GM18505 (cell line): ENCODE data around the gene MORC1.

ENCODE experiments used
- ATAC-seq: cut with Tn5 transposase; IDR thresholded peaks from one replicate; pipeline ENCODE4 v1.9.1; 2021; ENCODE audit not compliant: unreplicated experiment
- POLR2A ChIP-seq: IDR thresholded peaks from 4 replicates; pipeline ENCODE4 v1.6.1; 2011; ENCODE audit warnings: borderline replicate concordance; ENCODE audit not compliant: insufficient read depth, insufficient read length; ENCODE audit errors: extremely low read depth

Gene MORC1

DNA sequence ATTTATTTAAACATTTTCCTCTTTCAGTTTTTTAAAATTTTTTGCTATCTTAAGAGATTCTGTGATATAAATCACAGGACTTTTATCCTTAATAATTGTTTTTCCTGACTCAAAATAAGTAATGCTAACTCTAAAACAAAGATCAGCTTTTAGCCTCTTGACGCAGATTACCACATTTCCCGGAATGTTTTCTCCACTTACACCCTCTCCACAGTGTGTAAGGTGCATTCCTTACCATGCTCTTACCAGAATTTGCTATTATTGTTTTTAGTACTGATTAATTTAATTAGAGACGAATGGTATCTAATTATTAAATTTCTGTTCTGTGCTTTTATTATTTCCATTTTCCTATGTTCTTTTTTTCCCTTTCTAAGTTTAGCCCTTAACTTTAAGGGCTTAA lies 199.1 kb downstream of the MORC1 start:
- ATAC-seq, result no peak
- no peak for TF ChIP-seq POLR2A

DNA sequence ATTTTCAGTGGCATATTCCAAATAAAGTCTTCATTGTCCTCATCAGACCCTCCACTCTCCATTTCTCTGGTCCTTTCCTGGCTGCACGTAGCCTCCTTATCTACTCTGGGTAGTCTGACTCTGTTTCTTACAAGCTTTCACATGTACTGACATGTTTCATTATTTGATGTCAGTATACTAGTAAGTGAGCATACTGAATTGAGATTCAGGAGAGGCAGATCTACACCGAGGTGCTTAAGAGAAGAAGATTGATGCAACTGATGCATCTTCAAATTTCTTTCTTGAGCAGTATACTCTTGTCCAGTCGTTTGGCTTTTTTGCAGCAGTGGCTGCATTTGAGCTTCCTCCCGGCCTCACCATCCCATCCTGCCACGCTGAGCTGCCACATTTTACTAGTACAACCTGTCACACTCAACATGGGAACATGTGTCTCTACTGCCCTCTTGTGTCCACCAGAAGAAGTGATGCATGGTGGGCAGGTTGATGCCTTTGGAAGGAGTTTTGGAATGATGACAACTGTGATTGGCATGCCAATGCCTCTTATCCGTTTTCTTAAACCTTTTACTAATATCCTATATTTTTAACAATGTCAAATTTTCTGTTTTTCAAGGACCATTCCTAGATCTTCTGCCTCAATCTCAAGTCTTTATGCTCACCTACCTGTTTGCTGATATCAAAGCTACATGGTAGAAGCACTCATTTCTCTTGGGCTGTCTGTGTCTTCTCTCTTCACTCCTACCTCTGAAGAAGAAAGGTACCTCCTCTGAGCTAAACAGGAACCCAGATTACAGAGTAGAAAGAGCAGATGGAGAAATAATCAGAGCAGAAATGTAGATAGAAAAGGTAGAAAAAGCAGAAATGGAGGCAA lies 202.9 kb downstream of the MORC1 start:
- no peak for TF ChIP-seq POLR2A
- peak; percentile 95 for ATAC-seq

DNA sequence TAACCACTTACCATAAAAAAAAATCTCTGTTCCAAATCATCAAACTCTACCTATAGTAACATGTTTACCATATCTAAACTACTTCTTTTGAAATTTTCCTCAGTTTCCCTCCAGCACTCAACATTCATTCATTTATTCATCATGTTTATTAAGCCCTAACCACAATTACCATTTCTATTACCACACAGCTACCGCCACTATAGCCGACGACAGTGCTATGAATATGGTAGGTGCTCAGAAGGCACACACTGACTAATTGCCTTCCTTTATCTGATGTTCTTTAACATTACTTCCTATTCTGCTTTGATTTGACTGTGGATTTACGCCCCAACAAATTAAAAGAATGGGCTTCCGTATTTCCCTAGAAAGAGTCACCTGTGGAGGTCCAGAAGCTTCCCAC lies 208.1 kb downstream of the MORC1 start:
- TF ChIP-seq POLR2A, result no peak
- ATAC-seq, result no peak
